Measurements from ENCODE around the gene NFASC. TPM values are rescaled to one million over a fixed set of nuclear protein-coding genes. Genes with fewer than 3 reads are reported as not detected.

NFASC gene
- total RNA-seq, 4 donors from 2014 or later: 6.3 to 15.1 (median 11.7) TPM

GRCh38 chr1:204945565-204945977 is 74.9 kb downstream of the NFASC start:
- intact Hi-C loops (cut with DNase I): no loop called here
- 11 to 15% methylated on average over 3 to 4 of the region's 4 CpGs for WGBS, 2 donors
- no peaks in the 10 kb centered on the region for H3K27me3 ChIP-seq
- no peak for DNase-seq
- H3K4me1 ChIP-seq: peaks cover 0 to 4% (median 0%) of the 10 kb centered on the region in 3 donors
- TF ChIP-seq CTCF (IDR thresholded peaks at IDR 0.05) (no peak), POLR2A (IDR thresholded peaks at IDR 0.05) (no peak)
- H3K4me3 ChIP-seq: no peak overlapping the region
- peaks cover 0 to 14% (median 0%) of the 10 kb centered on the region in 3 donors for H3K36me3 ChIP-seq
- no peak overlapping the region for H3K27ac ChIP-seq
- no peaks in the 10 kb centered on the region for H3K9me3 ChIP-seq

GRCh38 chr1:204946640-204947039 is 76.0 kb downstream of the NFASC start:
- intact Hi-C loops (cut with DNase I): no loop called here
- DNase-seq: no peak
- no peaks in the 10 kb centered on the region for H3K9me3 ChIP-seq
- H3K27me3 ChIP-seq: no peaks in the 10 kb centered on the region
- H3K4me1 ChIP-seq: peaks cover 0 to under 1% (median 0%) of the 10 kb centered on the region in 3 donors
- peaks cover 0 to 14% (median 0%) of the 10 kb centered on the region in 3 donors for H3K36me3 ChIP-seq
- 89 to 90% methylated on average over 2 to 3 of the region's 9 CpGs for WGBS, 2 donors
- no peak overlapping the region for H3K4me3 ChIP-seq
- H3K27ac ChIP-seq: no peak overlapping the region
- TF ChIP-seq POLR2A (IDR thresholded peaks at IDR 0.05): no peak
- no peak for TF ChIP-seq CTCF (IDR thresholded peaks at IDR 0.05)

GRCh38 chr1:204947338-204947737 is 76.7 kb downstream of the NFASC start:
- DNase-seq: no peak
- intact Hi-C loops (cut with DNase I): no loop called here
- peaks cover 0 to 21% (median 0%) of the 10 kb centered on the region in 3 donors for H3K36me3 ChIP-seq
- no peak overlapping the region for H3K4me3 ChIP-seq
- H3K4me1 ChIP-seq: no peaks in the 10 kb centered on the region
- H3K27ac ChIP-seq: no peak overlapping the region
- TF ChIP-seq CTCF (IDR thresholded peaks at IDR 0.05) (no peak), POLR2A (IDR thresholded peaks at IDR 0.05) (no peak)
- no peaks in the 10 kb centered on the region for H3K9me3 ChIP-seq
- H3K27me3 ChIP-seq: no peaks in the 10 kb centered on the region
- 87 to 92% methylated on average over 3 to 8 of the region's 8 CpGs for WGBS, 2 donors

- Histone ChIP-seq H3K27ac (no peak overlapping the region), H3K36me3 (peaks cover 0 to 23% (median 0%) of the 10 kb centered on the region in 3 donors), H3K9me3 (no peaks in the 10 kb centered on the region), H3K27me3 (no peaks in the 10 kb centered on the region), H3K4me1 (no peaks in the 10 kb centered on the region), H3K4me3 (no peak overlapping the region)
- no peak for DNase-seq
- WGBS, 2 donors: 69 to 70% methylated on average over 6 of the region's 6 CpGs
- intact Hi-C loops (cut with DNase I): no loop called here
- TF ChIP-seq POLR2A (IDR thresholded peaks at IDR 0.05) (no peak), CTCF (IDR thresholded peaks at IDR 0.05) (no peak)
These were observed 77.1 kb downstream of the NFASC start for GRCh38 chr1:204947747-204948146.

GRCh38 chr1:204950353-204951001 is 79.8 kb downstream of the NFASC start:
- 61 to 65% methylated on average over 6 to 7 of the region's 13 CpGs for WGBS, 2 donors
- Histone ChIP-seq H3K4me3 (no peak overlapping the region), H3K9me3 (no peaks in the 10 kb centered on the region)

More at GRCh38 chr1:204950353-204951001, 79.8 kb downstream of the NFASC start:
- TF ChIP-seq POLR2A (IDR thresholded peaks at IDR 0.05) (no peak), CTCF (IDR thresholded peaks at IDR 0.05) (no peak)
- H3K36me3 ChIP-seq: peaks cover 0 to 47% (median 0%) of the 10 kb centered on the region in 3 donors
- H3K27me3 ChIP-seq: no peaks in the 10 kb centered on the region
- H3K27ac ChIP-seq: no peak overlapping the region
- no peak for DNase-seq
- intact Hi-C loops (cut with DNase I): no loop called here
- no peaks in the 10 kb centered on the region for H3K4me1 ChIP-seq
